ENCODE data around the gene RYR1. TPM values are rescaled to one million over a fixed set of nuclear protein-coding genes. Genes with fewer than 3 reads are reported as not detected.
A peak's percentile ranks its signal among the peaks of the same experiment; 100 is the strongest.

RYR1 gene
- polyA plus RNA-seq, 1 of the 3 experiments (the other 2 are of a cell fraction), result under 0.01 TPM

GRCh38 chr19:38587562-38587961, 154.1 kb downstream of the RYR1 start:
- H3K4me2 ChIP-seq, result no peak overlapping the region

GRCh38 chr19:38588041-38588440, 154.6 kb downstream of the RYR1 start:
- Histone ChIP-seq H3K9me3 (no peaks in the 10 kb centered on the region), H2AFZ (ENCODE audit: low read depth) (no peak overlapping the region), H3K4me3 (ENCODE audit: low read depth in 2 of 2, low read length in 1 of 2) (no peak overlapping the region), H3F3A (replicated peaks; ENCODE audit: insufficient read depth) (no peaks in the 10 kb centered on the region), H3K4me1 (ENCODE audit: control insufficient read depth in 1 of 2, insufficient read depth in 2 of 2, low read depth in 1 of 2, low read length in 1 of 2) (no peaks in the 10 kb centered on the region), H3K9ac (no peak overlapping the region), H3K36me3 (replicated peaks in 1 of 2; ENCODE audit: control insufficient read depth in 1 of 2, insufficient read depth in 2 of 2, low read length in 1 of 2) (no peaks in the 10 kb centered on the region), H3K9me2 (no peaks in the 10 kb centered on the region), H4K20me1 (ENCODE audit: insufficient read depth) (no peaks in the 10 kb centered on the region), H3K79me2 (ENCODE audit: insufficient read depth) (no peaks in the 10 kb centered on the region), H3K27ac (ENCODE audit: low read depth in 2 of 2, low read length in 1 of 2) (no peak overlapping the region), H3K27me3 (ENCODE audit: insufficient read depth) (no peaks in the 10 kb centered on the region), H3K4me2 (no peak overlapping the region)
- ChIA-PET CTCF (no interaction called here), POLR2A (no interaction called here)
- 30% methylated on average over 2 of the region's 2 CpGs for WGBS (ENCODE audit: low lambda C conversion rate)
- no peak for DNase-seq
- TF ChIP-seq PBX3 (IDR thresholded peaks at IDR 0.05), result no peak
- TF ChIP-seq RCOR1 (IDR thresholded peaks at IDR 0.05; ENCODE audit: low read length), result no peak
- TF ChIP-seq FOXM1 (IDR thresholded peaks at IDR 0.05; ENCODE audit: low read depth), result no peak
- no peak for TF ChIP-seq JUND (IDR thresholded peaks at IDR 0.05)
- TF ChIP-seq GABPA (IDR thresholded peaks at IDR 0.05; ENCODE audit: low read depth), result no peak
- TF ChIP-seq FOXJ3 (CRISPR knock-in tag; IDR thresholded peaks at IDR 0.05), result no peak
- no peak for TF ChIP-seq SMC3 (IDR thresholded peaks at IDR 0.05; ENCODE audit: low read depth, low read length)
- TF ChIP-seq SIN3A (IDR thresholded peaks at IDR 0.05; ENCODE audit: borderline replicate concordance, low read depth, low read length), result no peak
- TF ChIP-seq CHD2 (IDR thresholded peaks at IDR 0.05; ENCODE audit: low read length, partially characterized antibody), result no peak
- no peak for TF ChIP-seq POLR2AphosphoS5 (IDR thresholded peaks at IDR 0.05; ENCODE audit: low read depth, low read length)
- TF ChIP-seq USF2 (IDR thresholded peaks at IDR 0.05; ENCODE audit: borderline replicate concordance, low read depth, low read length), result no peak
- no peak for TF ChIP-seq MAX (IDR thresholded peaks at IDR 0.05; ENCODE audit: low read depth)
- TF ChIP-seq TCF12 (IDR thresholded peaks at IDR 0.05), result no peak
- no peak for TF ChIP-seq RFX5 (IDR thresholded peaks at IDR 0.05; ENCODE audit: low read length)
- TF ChIP-seq CTCF (IDR thresholded peaks at IDR 0.05), result no peak
- TF ChIP-seq TAF1 (IDR thresholded peaks at IDR 0.05; ENCODE audit: borderline replicate concordance, low read depth, low read length), result no peak
- no peak for TF ChIP-seq EP300 (IDR thresholded peaks at IDR 0.05; ENCODE audit: borderline replicate concordance in 1 of 2, low read depth in 1 of 2, low read length in 1 of 2)
- no peak for TF ChIP-seq FOSL2 (IDR thresholded peaks at IDR 0.05; ENCODE audit: borderline replicate concordance, low read depth)
- TF ChIP-seq USF1 (IDR thresholded peaks at IDR 0.05; ENCODE audit: borderline replicate concordance, low read depth), result no peak
- no peak for TF ChIP-seq NRF1 (IDR thresholded peaks at IDR 0.05; ENCODE audit: low read depth, low read length)

More at GRCh38 chr19:38587562-38587961, 154.1 kb downstream of the RYR1 start:
- peak; percentile 4 for DNase-seq
- Histone ChIP-seq H4K20me1 (ENCODE audit: insufficient read depth) (no peaks in the 10 kb centered on the region), H3K27ac (ENCODE audit: low read depth in 2 of 2, low read length in 1 of 2) (no peak overlapping the region), H3K9me3 (no peaks in the 10 kb centered on the region), H3F3A (replicated peaks; ENCODE audit: insufficient read depth) (no peaks in the 10 kb centered on the region), H3K4me1 (ENCODE audit: control insufficient read depth in 1 of 2, insufficient read depth in 2 of 2, low read depth in 1 of 2, low read length in 1 of 2) (no peaks in the 10 kb centered on the region), H3K9ac (no peak overlapping the region), H3K4me3 (ENCODE audit: low read depth in 2 of 2, low read length in 1 of 2) (no peak overlapping the region), H2AFZ (ENCODE audit: low read depth) (no peak overlapping the region), H3K9me2 (no peaks in the 10 kb centered on the region), H3K36me3 (replicated peaks in 1 of 2; ENCODE audit: control insufficient read depth in 1 of 2, insufficient read depth in 2 of 2, low read length in 1 of 2) (no peaks in the 10 kb centered on the region), H3K27me3 (ENCODE audit: insufficient read depth) (no peaks in the 10 kb centered on the region), H3K79me2 (ENCODE audit: insufficient read depth) (no peaks in the 10 kb centered on the region)
- POLR2A ChIA-PET, result no interaction called here
- WGBS (ENCODE audit: low lambda C conversion rate), result 60% methylated on average over 2 of the region's 2 CpGs
- CTCF ChIA-PET, result no interaction called here
- TF ChIP-seq CHD2 (IDR thresholded peaks at IDR 0.05; ENCODE audit: low read length, partially characterized antibody) (no peak), MAX (IDR thresholded peaks at IDR 0.05; ENCODE audit: low read depth) (no peak), RCOR1 (IDR thresholded peaks at IDR 0.05; ENCODE audit: low read length) (no peak), PBX3 (IDR thresholded peaks at IDR 0.05) (no peak)

All from SK-N-SH (cell line).